NCI-H2171 (cell line): Measurements from ENCODE around the gene TTC17.
"Not testable (repeated sequence)": the region's sequence is repeated elsewhere in the genome, so short reads cannot be mapped to it uniquely, and the experiment has no call there.

Source experiments
- DNase-seq: peaks from one replicate; lab custom pipeline; 2025; lab: John Stamatoyannopoulos, UW

Gene TTC17

GRCh38 chr11:43358801-43359421 lies at the start of gene TTC17:
Gene TTC17 (plus strand): TSS chr11:43358920. CDS start chr11:43358955, 35 bp downstream.
- DNase-seq, result peak; percentile 92

GRCh38 chr11:43311791-43312607 lies 46.7 kb upstream of the TTC17 start, which contains the start of gene API5:
Gene API5 (plus strand): TSS chr11:43311996. CDS start chr11:43312128, 132 bp downstream.
- peak; percentile 97 for DNase-seq

- DNase-seq, result no peak
Observed at GRCh38 chr11:43315966-43316365, 42.8 kb upstream of the TTC17 start.

- DNase-seq, result no peak
Observed at GRCh38 chr11:43316451-43316850, 42.3 kb upstream of the TTC17 start.

GRCh38 chr11:43327987-43328386 lies 30.7 kb upstream of the TTC17 start:
- DNase-seq, result no peak

GRCh38 chr11:43328482-43328881 lies 30.2 kb upstream of the TTC17 start:
- DNase-seq, result no peak

- no peak for DNase-seq
Observed at GRCh38 chr11:43341159-43341558, 17.6 kb upstream of the TTC17 start.

- not testable (repeated sequence) for DNase-seq
Observed at GRCh38 chr11:43351426-43351825, 7.3 kb upstream of the TTC17 start.

- DNase-seq, result no peak
Observed at GRCh38 chr11:43354311-43354710, 4.4 kb upstream of the TTC17 start.

- no peak for DNase-seq
Observed at GRCh38 chr11:43356336-43356735, 2.4 kb upstream of the TTC17 start.

- DNase-seq, result no peak
Observed at GRCh38 chr11:43358279-43358800, 380 bp upstream of the TTC17 start.

GRCh38 chr11:43359422-43359818 lies 700 bp downstream of the TTC17 start:
- DNase-seq, result no peak

GRCh38 chr11:43360361-43361032 lies 1.8 kb downstream of the TTC17 start:
- DNase-seq, result no peak

- DNase-seq, result no peak
Observed at GRCh38 chr11:43366677-43367076, 8.0 kb downstream of the TTC17 start.

- DNase-seq, result no peak
Observed at GRCh38 chr11:43367382-43368178, 8.9 kb downstream of the TTC17 start.

- DNase-seq, result no peak
Observed at GRCh38 chr11:43376065-43376464, 17.3 kb downstream of the TTC17 start.

- no peak for DNase-seq
Observed at GRCh38 chr11:43376594-43376993, 17.9 kb downstream of the TTC17 start.

- DNase-seq, result no peak
Observed at GRCh38 chr11:43377389-43377788, 18.7 kb downstream of the TTC17 start.

GRCh38 chr11:43378897-43379296 lies 20.2 kb downstream of the TTC17 start:
- no peak for DNase-seq

- DNase-seq, result no peak
Observed at GRCh38 chr11:43381802-43382201, 23.1 kb downstream of the TTC17 start.

- no peak for DNase-seq
Observed at GRCh38 chr11:43382614-43383013, 23.9 kb downstream of the TTC17 start.

GRCh38 chr11:43384393-43384792 lies 25.7 kb downstream of the TTC17 start:
- no peak for DNase-seq
